Upper lobe of left lung (tissue), 6 donors: Measurements from ENCODE around the gene ATMIN. TPM values are rescaled to one million over a fixed set of nuclear protein-coding genes. Genes with fewer than 3 reads are reported as not detected.

Experiments used
- ATAC-seq, 2 donors: fragments of 200-7000 bp; cut with Tn5 transposase; one replicate each; pipeline ENCODE4 v1.9.1; 2022; ENCODE audit warnings: mild to moderate bottlenecking in 2 of 2, moderate library complexity in 2 of 2; ENCODE audit not compliant: low FRiP score in 2 of 2
- DNase-seq, 2 donors: peaks; one replicate each; pipeline ENCODE4 v3.0.0-alpha.2; 2019 to 2020
- H3K27ac ChIP-seq, 4 donors: fragments of 200-600 bp; sonication (generic); one replicate each; pipeline ENCODE4 v1.5.1; 2016 to 2019
- H3K27me3 ChIP-seq, 4 donors: fragments of 200-600 bp; sonication (generic); one replicate each; pipeline ENCODE4 v1.5.1; 2017 to 2019
- H3K36me3 ChIP-seq, 4 donors: fragments of 200-600 bp; sonication (generic); one replicate each; pipeline ENCODE4 v1.5.1; 2016 to 2019
- H3K4me1 ChIP-seq, 4 donors: fragments of 200-600 bp; sonication (generic); one replicate each; pipeline ENCODE4 v1.5.1; 2018 to 2019
- H3K4me3 ChIP-seq, 4 donors: fragments of 200-600 bp; sonication (generic); one replicate each; pipeline ENCODE4 v1.5.1; 2017 to 2019; ENCODE audit warnings: mild to moderate bottlenecking in 2 of 4, moderate library complexity in 1 of 4
- H3K9me3 ChIP-seq, 4 donors: fragments of 200-600 bp; sonication (generic); one replicate each; pipeline ENCODE4 v1.5.1; 2018 to 2019
- EP300 ChIP-seq, 4 donors: sonication (generic); formaldehyde crosslinking; IDR thresholded peaks; one replicate each; pipeline ENCODE4 v1.5.1; 2017; ENCODE audit warnings: antibody characterized with exemption in 4 of 4, control low read depth in 2 of 4
- POLR2A ChIP-seq, 4 donors: fragments of 450-650 bp; IDR thresholded peaks; one replicate each; pipeline ENCODE4 v1.5.1; 2016 to 2017; ENCODE audit warnings: antibody characterized with exemption in 4 of 4, mild to moderate bottlenecking in 2 of 4
- POLR2AphosphoS5 ChIP-seq, 2 donors: sonication (generic); formaldehyde crosslinking; IDR thresholded peaks; one replicate each; pipeline ENCODE4 v1.5.1; 2017; ENCODE audit warnings: antibody characterized with exemption in 2 of 2
- WGBS, 2 donors: methylation state at CpG; one replicate each; pipeline ENCODE4 v1.1.5; 2017 to 2018; 5-methylcytosine and 5-hydroxymethylcytosine counted together
- total RNA-seq, 6 donors: library from RNA; depleted of rRNA in 4 of 6; stranded (reverse); fragments of >200 nt in 4 of 6; gene quantifications; one replicate each; pipeline versions ENCODE4 v1.1.0 to v1.2.1, GENCODE V29; 2016 to 2021
- TF ChIP-seq, protein P1 (sequence below), 6 experiments: fragments of 450-650 bp in 4 of 6; fragments of 200-600 bp in 2 of 6; sonication (generic) in 2 of 6; IDR thresholded peaks; one replicate each; pipeline ENCODE4 v1.5.1; 2016 to 2019; ENCODE audit warnings: antibody characterized with exemption in 6 of 6
- donor health status: DM: no; HTN: no; CAD: no; lungs with moderate emphysema.
- donor health status: DM: no; HTN: yes; CAD: no; lungs with severe emphysema.

Gene ATMIN, protein sequence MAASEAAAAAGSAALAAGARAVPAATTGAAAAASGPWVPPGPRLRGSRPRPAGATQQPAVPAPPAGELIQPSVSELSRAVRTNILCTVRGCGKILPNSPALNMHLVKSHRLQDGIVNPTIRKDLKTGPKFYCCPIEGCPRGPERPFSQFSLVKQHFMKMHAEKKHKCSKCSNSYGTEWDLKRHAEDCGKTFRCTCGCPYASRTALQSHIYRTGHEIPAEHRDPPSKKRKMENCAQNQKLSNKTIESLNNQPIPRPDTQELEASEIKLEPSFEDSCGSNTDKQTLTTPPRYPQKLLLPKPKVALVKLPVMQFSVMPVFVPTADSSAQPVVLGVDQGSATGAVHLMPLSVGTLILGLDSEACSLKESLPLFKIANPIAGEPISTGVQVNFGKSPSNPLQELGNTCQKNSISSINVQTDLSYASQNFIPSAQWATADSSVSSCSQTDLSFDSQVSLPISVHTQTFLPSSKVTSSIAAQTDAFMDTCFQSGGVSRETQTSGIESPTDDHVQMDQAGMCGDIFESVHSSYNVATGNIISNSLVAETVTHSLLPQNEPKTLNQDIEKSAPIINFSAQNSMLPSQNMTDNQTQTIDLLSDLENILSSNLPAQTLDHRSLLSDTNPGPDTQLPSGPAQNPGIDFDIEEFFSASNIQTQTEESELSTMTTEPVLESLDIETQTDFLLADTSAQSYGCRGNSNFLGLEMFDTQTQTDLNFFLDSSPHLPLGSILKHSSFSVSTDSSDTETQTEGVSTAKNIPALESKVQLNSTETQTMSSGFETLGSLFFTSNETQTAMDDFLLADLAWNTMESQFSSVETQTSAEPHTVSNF
- total RNA-seq = 10 to 100 TPM in 5 of 6 donors, 1 to 10 TPM in 1; 8.9 to 30.7 (median 23.4) TPM

DNA sequence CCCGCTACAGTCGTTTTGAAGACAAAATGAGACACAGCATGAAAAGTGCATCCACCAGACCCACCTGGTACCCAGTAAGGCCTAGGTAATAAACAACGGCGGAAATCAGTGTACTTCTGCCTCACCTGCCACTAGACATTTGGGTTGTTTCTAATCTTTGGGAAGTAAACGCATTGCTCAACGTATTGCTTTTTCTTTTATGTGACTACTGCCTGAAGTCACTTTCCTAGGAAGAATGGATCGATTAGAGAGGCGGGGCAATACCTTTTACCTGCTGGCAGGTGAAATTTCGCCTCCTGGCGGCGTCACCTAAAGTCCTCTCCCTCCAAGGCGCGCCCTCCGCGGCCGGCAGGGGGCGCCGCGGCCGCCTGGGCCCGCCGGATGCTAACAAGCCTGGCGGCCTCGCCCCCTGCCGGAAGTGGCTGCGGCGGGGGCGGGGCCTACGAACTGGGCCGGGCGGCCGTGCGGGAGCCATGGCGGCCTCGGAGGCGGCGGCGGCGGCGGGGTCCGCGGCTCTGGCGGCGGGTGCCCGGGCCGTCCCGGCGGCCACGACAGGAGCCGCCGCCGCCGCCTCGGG lies at the start of gene ATMIN:
TSS of gene ATMIN (plus strand) at position 445 of the 577 bp plus-strand sequence. CDS start at position 474, 29 bp downstream.
- ATAC-seq = peak; percentile 95 to 99
- Histone ChIP-seq H3K4me3 (peak within 1 kb of the TSS; percentile 65 to 91 (median 80)), H3K4me1 (peaks cover 17 to 27% (median 21%) of the 10 kb centered on the region in 4 donors), H3K36me3 (no peaks in the 10 kb centered on the region), H3K27me3 (no peaks in the 10 kb centered on the region), H3K9me3 (no peaks in the 10 kb centered on the region), H3K27ac (peak within 1 kb of the TSS in 3 of 4 donors; percentile 63 to 84 (median 80))
- 26 to 31% methylated on average over 9 to 11 of the region's 54 CpGs for WGBS, 2 donors
- peak; percentile 89 to 98 for DNase-seq
- TF ChIP-seq EP300 (IDR thresholded peaks at IDR 0.05) (no peak), POLR2AphosphoS5 (IDR thresholded peaks at IDR 0.05) (peak in 1 of 2 donors; percentile 18), POLR2A (IDR thresholded peaks at IDR 0.05) (peak in 1 of 4 donors; percentile 52)
- TF ChIP-seq, protein P1, sequence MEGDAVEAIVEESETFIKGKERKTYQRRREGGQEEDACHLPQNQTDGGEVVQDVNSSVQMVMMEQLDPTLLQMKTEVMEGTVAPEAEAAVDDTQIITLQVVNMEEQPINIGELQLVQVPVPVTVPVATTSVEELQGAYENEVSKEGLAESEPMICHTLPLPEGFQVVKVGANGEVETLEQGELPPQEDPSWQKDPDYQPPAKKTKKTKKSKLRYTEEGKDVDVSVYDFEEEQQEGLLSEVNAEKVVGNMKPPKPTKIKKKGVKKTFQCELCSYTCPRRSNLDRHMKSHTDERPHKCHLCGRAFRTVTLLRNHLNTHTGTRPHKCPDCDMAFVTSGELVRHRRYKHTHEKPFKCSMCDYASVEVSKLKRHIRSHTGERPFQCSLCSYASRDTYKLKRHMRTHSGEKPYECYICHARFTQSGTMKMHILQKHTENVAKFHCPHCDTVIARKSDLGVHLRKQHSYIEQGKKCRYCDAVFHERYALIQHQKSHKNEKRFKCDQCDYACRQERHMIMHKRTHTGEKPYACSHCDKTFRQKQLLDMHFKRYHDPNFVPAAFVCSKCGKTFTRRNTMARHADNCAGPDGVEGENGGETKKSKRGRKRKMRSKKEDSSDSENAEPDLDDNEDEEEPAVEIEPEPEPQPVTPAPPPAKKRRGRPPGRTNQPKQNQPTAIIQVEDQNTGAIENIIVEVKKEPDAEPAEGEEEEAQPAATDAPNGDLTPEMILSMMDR (IDR thresholded peaks at IDR 0.05) = peak; percentile 97 to 99 (median 98)

DNA sequence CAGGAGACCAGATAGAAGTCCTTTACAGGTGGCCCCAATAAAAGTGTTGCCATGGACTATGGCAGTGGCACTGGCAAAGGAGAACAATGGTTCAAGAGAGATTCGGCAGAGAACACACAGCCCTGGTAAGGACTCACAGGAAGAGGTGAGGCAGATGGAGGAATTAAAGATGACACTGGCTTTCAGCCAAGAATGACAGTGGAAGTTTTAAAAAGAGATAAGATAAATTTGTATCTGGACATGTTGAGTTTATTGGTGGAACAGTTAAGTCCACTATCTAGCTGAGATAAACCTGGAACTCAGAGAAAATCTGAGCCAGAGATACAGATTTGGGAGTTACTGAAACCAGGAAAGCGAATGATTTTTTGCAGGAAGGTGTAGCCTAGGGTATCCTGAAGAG lies 49.1 kb upstream of the ATMIN start:
- WGBS, 2 donors = 71 to 75% methylated on average over 2 of the region's 2 CpGs

DNA sequence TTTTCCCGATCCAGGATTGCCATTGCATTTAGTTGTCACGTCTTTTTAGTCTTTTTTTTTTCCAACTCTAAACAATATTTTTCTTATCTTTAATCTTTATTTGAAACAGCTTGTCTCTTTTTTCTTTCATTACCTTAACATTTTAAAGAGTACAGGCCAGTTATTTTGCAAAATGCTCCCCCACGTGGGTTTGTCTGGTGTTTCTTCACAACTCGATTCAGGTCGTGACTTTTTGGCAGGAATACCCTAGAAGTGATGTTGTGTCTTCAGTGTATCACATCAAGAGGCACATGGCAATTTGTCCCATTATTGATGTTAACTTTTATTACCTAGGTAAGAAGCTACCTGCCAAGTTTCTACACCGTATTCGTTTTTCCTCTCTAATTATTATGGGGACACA lies 46.9 kb upstream of the ATMIN start:
- Histone ChIP-seq H3K27me3 (no peaks in the 10 kb centered on the region), H3K9me3 (no peaks in the 10 kb centered on the region), H3K27ac (no peak overlapping the region), H3K4me3 (no peak overlapping the region), H3K4me1 (no peaks in the 10 kb centered on the region), H3K36me3 (peaks cover 0 to 5% (median 2%) of the 10 kb centered on the region in 4 donors)
- 75 to 76% methylated on average over 7 of the region's 7 CpGs for WGBS, 2 donors
- DNase-seq = no peak
- ATAC-seq = no peak
- TF ChIP-seq POLR2AphosphoS5 (IDR thresholded peaks at IDR 0.05) (no peak), POLR2A (IDR thresholded peaks at IDR 0.05) (no peak), EP300 (IDR thresholded peaks at IDR 0.05) (no peak)
- TF ChIP-seq, protein P1 (IDR thresholded peaks at IDR 0.05) = no peak

More for the DNA sequence above, 49.1 kb upstream of the ATMIN start:
- no peaks in the 10 kb centered on the region for H3K4me1 ChIP-seq
- TF ChIP-seq, protein P1 (IDR thresholded peaks at IDR 0.05) = no peak
- TF ChIP-seq EP300 (IDR thresholded peaks at IDR 0.05) (no peak), POLR2A (IDR thresholded peaks at IDR 0.05) (no peak), POLR2AphosphoS5 (IDR thresholded peaks at IDR 0.05) (no peak)
- no peak overlapping the region for H3K27ac ChIP-seq
- H3K9me3 ChIP-seq = no peaks in the 10 kb centered on the region
- ATAC-seq (no peak), DNase-seq (no peak)
- H3K4me3 ChIP-seq = no peak overlapping the region
- H3K36me3 ChIP-seq = peaks cover 0 to 5% (median 2%) of the 10 kb centered on the region in 4 donors
- no peaks in the 10 kb centered on the region for H3K27me3 ChIP-seq

DNA sequence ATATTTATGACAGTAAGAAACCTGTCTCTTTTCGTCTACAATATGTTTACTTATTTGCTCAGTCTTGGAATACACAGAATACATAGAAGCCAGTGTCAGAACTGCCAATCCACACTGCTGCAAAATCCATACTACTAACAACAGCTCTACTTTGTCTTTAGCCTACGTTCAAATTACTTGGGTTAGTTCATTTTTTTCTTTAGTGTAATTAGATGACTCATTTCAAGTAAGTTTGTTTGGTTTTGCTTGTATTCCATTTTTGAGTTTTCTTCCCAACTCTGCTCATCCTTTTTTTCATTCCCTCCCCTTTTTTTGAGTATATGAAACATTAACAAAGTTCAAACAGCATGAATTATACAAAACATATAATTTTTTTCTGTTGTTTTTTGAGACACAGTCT lies 45.8 kb upstream of the ATMIN start:
- H3K4me3 ChIP-seq = no peak overlapping the region
- WGBS, 2 donors = 47 to 48% methylated on average over 2 of the region's 2 CpGs
- DNase-seq (no peak), ATAC-seq (no peak)
- no peaks in the 10 kb centered on the region for H3K9me3 ChIP-seq
- no peaks in the 10 kb centered on the region for H3K27me3 ChIP-seq
- no peaks in the 10 kb centered on the region for H3K4me1 ChIP-seq
- TF ChIP-seq, protein P1 (IDR thresholded peaks at IDR 0.05) = no peak
- TF ChIP-seq EP300 (IDR thresholded peaks at IDR 0.05) (no peak), POLR2A (IDR thresholded peaks at IDR 0.05) (no peak), POLR2AphosphoS5 (IDR thresholded peaks at IDR 0.05) (no peak)
- H3K36me3 ChIP-seq = peaks cover 0 to 5% (median 2%) of the 10 kb centered on the region in 4 donors
- H3K27ac ChIP-seq = no peak overlapping the region
